Heart left ventricle (tissue), 16 donors: ENCODE results near the gene HCK. TPM values are rescaled to one million over a fixed set of nuclear protein-coding genes. Genes with fewer than 3 reads are reported as not detected.

Source experiments
- ATAC-seq, 4 donors: fragments of 200-7000 bp; cut with Tn5 transposase; one replicate each; pipeline ENCODE4 v1.9.1; 2020 to 2022; ENCODE audit warnings: moderate library complexity in 4 of 4, mild to moderate bottlenecking in 3 of 4, moderate number of reproducible peaks in 1 of 4
- DNase-seq, 5 donors: peaks; one replicate each; pipeline ENCODE4 v3.0.0-alpha.2; 2020
- H3K27ac ChIP-seq, 12 donors: fragments of 200-600 bp; sonication (generic) in 4 of 12; one replicate each; pipeline versions ENCODE4 v1.5.0 to v1.8.0; 2016 to 2022; ENCODE audit warnings: mild to moderate bottlenecking in 2 of 12
- H3K27me3 ChIP-seq, 9 donors: fragments of 200-600 bp; sonication (generic) in 2 of 9; one replicate each; pipeline versions ENCODE4 v1.5.1 to v1.8.0; 2016 to 2022; ENCODE audit warnings: mild to moderate bottlenecking in 3 of 9
- H3K36me3 ChIP-seq, 9 donors: fragments of 200-600 bp; sonication (generic) in 2 of 9; one replicate each; pipeline versions ENCODE4 v1.5.0 to v1.8.0; 2018 to 2022; ENCODE audit warnings: mild to moderate bottlenecking in 2 of 9
- H3K4me1 ChIP-seq, 12 donors: fragments of 200-600 bp; sonication (generic) in 4 of 12; one replicate each; pipeline versions ENCODE4 v1.5.0 to v1.8.0; 2016 to 2022; ENCODE audit warnings: mild to moderate bottlenecking in 3 of 12
- H3K4me3 ChIP-seq, 12 donors: fragments of 200-600 bp; sonication (generic) in 4 of 12; one replicate each; pipeline versions ENCODE4 v1.5.0 to v1.8.0; 2017 to 2022; ENCODE audit warnings: mild to moderate bottlenecking in 9 of 12, moderate library complexity in 4 of 12
- H3K9me3 ChIP-seq, 12 donors: fragments of 200-600 bp; sonication (generic) in 4 of 12; one replicate each; pipeline versions ENCODE4 v1.5.0 to v1.8.0; 2016 to 2022; ENCODE audit warnings: mild to moderate bottlenecking in 1 of 12
- CTCF ChIP-seq, 12 donors: fragments of 200-600 bp; sonication (generic) in 4 of 12; IDR thresholded peaks; one replicate each; pipeline versions ENCODE4 v1.5.0 to v1.8.0; 2018 to 2022; ENCODE audit warnings: antibody characterized with exemption in 12 of 12, mild to moderate bottlenecking in 5 of 12
- POLR2A ChIP-seq, 2 donors: fragments of 450-650 bp; IDR thresholded peaks; one replicate each; pipeline ENCODE4 v1.6.1; 2017; ENCODE audit warnings: antibody characterized with exemption in 2 of 2, mild to moderate bottlenecking in 2 of 2, moderate library complexity in 2 of 2
- WGBS, 4 donors: extraction: QIAGEN DNeasy Blood & Tissue Kit in 2 of 4; methylation state at CpG; one replicate each; pipeline versions ENCODE4 v1.1.5 to v1.1.7; 2013 to 2018; 5-methylcytosine and 5-hydroxymethylcytosine counted together
- intact Hi-C, 10 donors: fragments of 100-400 bp; cut with DNase I; formaldehyde crosslinking; loops; one replicate each; pipeline versions ENCODE4 v1.11.1 to v1.14.2; 2022
- polyA plus RNA-seq, 2 donors: library from polyadenylated mRNA; stranded (reverse); fragments of 200-250 nt; gene quantifications; one replicate each; pipeline ENCODE4 v1.2.3, GENCODE V29; 2013
- total RNA-seq, 9 donors: library from RNA; depleted of rRNA in 2 of 9; stranded (reverse); fragments of >200 nt in 2 of 9; fragmentation: NEBNext Ultra II Directional in 3 of 9; extraction: Animal tissue kit (Norgen Biotek cat#: 25700) in 3 of 9; gene quantifications; one replicate each; pipeline versions ENCODE4 v1.1.0 to v1.2.4, GENCODE V29; 2016 to 2023
- donor health status: ischemic (EF 13 %, LVEDD 7.1; RV severe dilation, severe dysfunction).
- donor health status: healthy with polysubstance abuse.
- donor health status: DM: no; HTN: yes; CAD: no.
- donor health status: DM: no; HTN: no; CAD: no.
- donor health status: ischemic (EF 25% LVEDD 6.9; RV normal size, moderate dysfunction).
- donor health status: ischemic (EF 25% LVEDD 5.7; RV mildly dilated, moderate dysfunction).
- donor health status: healthy.
- donor health status: DM: yes; HTN: yes; CAD: no.
- donor health status: ischemic (EF 35%, LVEDD 5.7; RV mildly dilated, moderate dysfunction).
- donor health status: nonischemic (EF 11% LVEDD 7.7; RV severe dilation, severe dysfunction).
- donor health status: DM: yes; HTN: yes; CAD: no.
- donor health status: PGD.
- donor health status: ischemic (EF 29% LVEDD 5.4; RV normal size, mild dysfunction).
- donor health status: nonischemic (EF 23%, LVEDD 6.1; RV moderate dilation, normal function).

Gene HCK
- total and polyA plus RNA-seq, 11 donors = 1.4 to 52.0 (median 4.4) TPM

- no peak for ATAC-seq
- Histone ChIP-seq H3K27ac (no peak overlapping the region), H3K36me3 (peaks cover 0 to 65% (median 0%) of the 10 kb centered on the region in 9 donors), H3K9me3 (no peaks in the 10 kb centered on the region), H3K4me3 (no peak overlapping the region), H3K4me1 (no peaks in the 10 kb centered on the region), H3K27me3 (peaks cover 0 to 6% (median 0%) of the 10 kb centered on the region in 9 donors)
- 75 to 87% (median 79%) methylated on average over 6 of the region's 6 CpGs for WGBS, 4 donors
- TF ChIP-seq CTCF (IDR thresholded peaks at IDR 0.05) (no peak), POLR2A (IDR thresholded peaks at IDR 0.05) (no peak)
- intact Hi-C loops = loop anchor here in 3 of 10 donors (10.0 kb wide), 2 partner anchors 244 to 274 kb away; no protein-coding TSS in a partner anchor
- DNase-seq = no peak
Observed at GRCh38 chr20:32098786-32099185, 46.7 kb downstream of the HCK start.

- ATAC-seq = no peak
- intact Hi-C loops = loop anchor here in 3 of 10 donors (5.0 kb wide), 1 partner anchor 98 kb away; the partner anchor contains the start of genes PLAGL2 (in 3 of the 3) and POFUT1 (in 3 of the 3)
- TF ChIP-seq CTCF (IDR thresholded peaks at IDR 0.05) = no peak
- no peak for TF ChIP-seq POLR2A (IDR thresholded peaks at IDR 0.05)
- DNase-seq = no peak
- Histone ChIP-seq H3K4me1 (peaks cover 0 to 39% (median 18%) of the 10 kb centered on the region in 12 donors), H3K27ac (peak overlapping the region in 10 of 12 donors; percentile 94 to 99 (median 98)), H3K36me3 (peaks cover 0 to 6% (median 0%) of the 10 kb centered on the region in 9 donors), H3K27me3 (no peaks in the 10 kb centered on the region), H3K9me3 (no peaks in the 10 kb centered on the region), H3K4me3 (peak overlapping the region in 11 of 12 donors; percentile 74 to 98 (median 82))
- WGBS, 4 donors = 59 to 62% (median 61%) methylated on average over 5 of the region's 5 CpGs
Observed at GRCh38 chr20:32108814-32109391, 56.9 kb downstream of the HCK start.

GRCh38 chr20:32109392-32110172, 57.5 kb downstream of the HCK start, which contains the start of gene TM9SF4:
TM9SF4 (plus strand) TSS chr20:32109714; CDS start chr20:32109741, 27 bp downstream.
- intact Hi-C loops = loop anchor here in 4 of 10 donors (2.0 to 5.0 kb wide), 2 partner anchors 97 to 98 kb away; partner anchors contain the start of genes PLAGL2 (in 4 of the 4) and POFUT1 (in 4 of the 4)
- DNase-seq (peak; percentile 89 to 93 (median 92)), ATAC-seq (peak; percentile 91 to 96 (median 94))
- H3K27ac ChIP-seq = peak within 1 kb of the TSS; percentile 94 to 99 (median 98)
- TF ChIP-seq POLR2A (IDR thresholded peaks at IDR 0.05) (no peak), CTCF (IDR thresholded peaks at IDR 0.05) (no peak)
- peaks cover 0 to 8% (median 0%) of the 10 kb centered on the region in 9 donors for H3K36me3 ChIP-seq
- H3K4me1 ChIP-seq = peaks cover 0 to 46% (median 18%) of the 10 kb centered on the region in 12 donors
- no peaks in the 10 kb centered on the region for H3K27me3 ChIP-seq
- H3K9me3 ChIP-seq = no peaks in the 10 kb centered on the region
- WGBS, 4 donors = 0 to 1% (median 0%) methylated on average over 30 to 38 of the region's 38 CpGs
- H3K4me3 ChIP-seq = peak within 1 kb of the TSS; percentile 74 to 98 (median 82)
